Progenitor cell of endocrine pancreas (in vitro differentiated cells): Measurements from ENCODE around the gene HSP90AA1. TPM values are rescaled to one million over a fixed set of nuclear protein-coding genes. Genes with fewer than 3 reads are reported as not detected.

Experiments used
- DNase-seq: peaks from one replicate; pipeline ENCODE4 v3.0.0; 2021; ENCODE audit warnings: low spot score; ENCODE audit not compliant: unreplicated experiment
- H3K27ac Mint-ChIP-seq: 2 replicates; pipeline ENCODE4 v1.8.0; 2021; ENCODE audit warnings: mild to moderate bottlenecking, moderate library complexity, mixed read lengths
- H3K27me3 Mint-ChIP-seq: 2 replicates; pipeline ENCODE4 v1.8.0; 2021; ENCODE audit warnings: mixed read lengths
- H3K36me3 Mint-ChIP-seq: 2 replicates; pipeline ENCODE4 v1.8.0; 2022; ENCODE audit warnings: mixed read lengths; ENCODE audit not compliant: insufficient read depth
- H3K4me1 Mint-ChIP-seq: 2 replicates; pipeline ENCODE4 v1.8.0; 2021; ENCODE audit warnings: low read depth, mixed read lengths
- H3K4me3 Mint-ChIP-seq: 2 replicates; pipeline ENCODE4 v1.8.0; 2021; ENCODE audit warnings: low read depth, mild to moderate bottlenecking, moderate library complexity, mixed read lengths
- H3K9me3 Mint-ChIP-seq: 2 replicates; pipeline ENCODE4 v1.8.0; 2021; ENCODE audit warnings: low read depth, mixed read lengths
- total RNA-seq: library from RNA; stranded (reverse); gene quantifications from 2 replicates; pipeline ENCODE4 v1.2.1, GENCODE V29; 2021
- TF ChIP-seq, protein P1 (sequence below): fragments of 200-600 bp; sonication (generic); IDR thresholded peaks from one replicate; pipeline ENCODE4 v1.5.0; 2021; ENCODE audit warnings: antibody characterized with exemption, mild to moderate bottlenecking; ENCODE audit not compliant: unreplicated experiment

The HSP90AA1 gene
- total RNA-seq, 1 donor from 2014 or later: 811 TPM

- Mint-ChIP-seq H3K4me1 (peaks cover 10% of the 10 kb centered on the region), H3K27me3 (no peaks in the 10 kb centered on the region), H3K9me3 (peaks cover under 1% of the 10 kb centered on the region), H3K4me3 (no peak overlapping the region), H3K36me3 (no peaks in the 10 kb centered on the region), H3K27ac (no peak overlapping the region)
- TF ChIP-seq, protein P1, sequence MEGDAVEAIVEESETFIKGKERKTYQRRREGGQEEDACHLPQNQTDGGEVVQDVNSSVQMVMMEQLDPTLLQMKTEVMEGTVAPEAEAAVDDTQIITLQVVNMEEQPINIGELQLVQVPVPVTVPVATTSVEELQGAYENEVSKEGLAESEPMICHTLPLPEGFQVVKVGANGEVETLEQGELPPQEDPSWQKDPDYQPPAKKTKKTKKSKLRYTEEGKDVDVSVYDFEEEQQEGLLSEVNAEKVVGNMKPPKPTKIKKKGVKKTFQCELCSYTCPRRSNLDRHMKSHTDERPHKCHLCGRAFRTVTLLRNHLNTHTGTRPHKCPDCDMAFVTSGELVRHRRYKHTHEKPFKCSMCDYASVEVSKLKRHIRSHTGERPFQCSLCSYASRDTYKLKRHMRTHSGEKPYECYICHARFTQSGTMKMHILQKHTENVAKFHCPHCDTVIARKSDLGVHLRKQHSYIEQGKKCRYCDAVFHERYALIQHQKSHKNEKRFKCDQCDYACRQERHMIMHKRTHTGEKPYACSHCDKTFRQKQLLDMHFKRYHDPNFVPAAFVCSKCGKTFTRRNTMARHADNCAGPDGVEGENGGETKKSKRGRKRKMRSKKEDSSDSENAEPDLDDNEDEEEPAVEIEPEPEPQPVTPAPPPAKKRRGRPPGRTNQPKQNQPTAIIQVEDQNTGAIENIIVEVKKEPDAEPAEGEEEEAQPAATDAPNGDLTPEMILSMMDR: no peak
- DNase-seq: no peak
Measured at GRCh38 chr14:102063808-102064429, 22.9 kb downstream of the HSP90AA1 start.

DNA sequence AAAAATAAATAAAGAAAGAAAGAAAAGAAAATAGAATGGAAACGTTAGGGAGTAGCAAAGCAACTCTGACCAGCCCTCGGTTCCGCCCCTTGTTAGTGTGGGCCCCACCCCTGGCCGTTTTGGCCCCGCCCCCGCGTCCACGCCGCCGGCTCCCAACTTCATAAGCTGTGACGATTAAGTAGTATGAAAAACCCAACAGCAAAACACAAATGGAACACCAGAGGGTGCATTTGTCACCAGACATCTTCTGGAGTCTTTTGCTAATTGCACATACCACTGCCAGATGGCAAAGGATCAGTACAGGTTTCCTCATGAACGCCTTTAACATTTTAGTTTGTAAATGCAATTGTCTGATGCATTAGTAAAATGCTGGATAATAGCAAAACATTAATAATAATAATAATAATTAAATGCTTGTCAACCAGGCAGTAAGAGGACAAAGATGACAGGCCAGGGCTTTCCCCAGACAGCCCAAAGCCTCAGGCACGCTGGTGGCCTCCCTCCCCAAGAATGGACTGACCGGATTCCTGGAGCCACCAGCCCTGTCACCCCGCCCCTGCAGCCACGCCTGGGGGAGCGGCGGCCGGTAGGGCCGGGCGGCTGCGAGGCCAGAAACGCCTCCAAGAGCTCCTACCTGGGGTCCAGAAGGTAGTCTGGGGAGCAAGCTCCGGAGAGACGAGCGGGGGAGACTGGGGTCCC is 23.6 kb downstream of the HSP90AA1 start:
- no peak overlapping the region for H3K27ac Mint-ChIP-seq
- TF ChIP-seq, protein P1: peak; percentile 49
- H3K4me1 Mint-ChIP-seq: peaks cover 10% of the 10 kb centered on the region
- DNase-seq: peak; percentile 42
- H3K27me3 Mint-ChIP-seq: no peaks in the 10 kb centered on the region
- H3K9me3 Mint-ChIP-seq: no peaks in the 10 kb centered on the region
- no peaks in the 10 kb centered on the region for H3K36me3 Mint-ChIP-seq
- no peak overlapping the region for H3K4me3 Mint-ChIP-seq

DNA sequence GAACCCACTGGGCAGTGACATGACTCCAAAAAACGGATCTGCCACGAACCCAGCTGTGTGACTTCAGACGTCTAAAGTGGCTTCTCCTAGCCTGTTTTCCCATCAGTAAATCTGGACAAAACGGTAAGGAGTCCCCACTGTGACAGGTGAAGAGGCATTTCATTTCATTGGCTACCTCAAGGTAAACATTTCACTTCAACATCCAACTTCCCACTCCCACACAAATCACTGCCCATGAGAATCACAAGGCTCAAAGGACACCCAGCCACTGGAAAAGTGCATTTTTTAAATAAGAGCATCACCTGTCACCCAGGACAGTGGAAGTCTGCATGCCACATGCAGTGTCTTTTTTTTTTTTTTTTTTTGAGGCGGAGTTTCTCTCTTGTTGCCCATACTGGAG is 27.9 kb downstream of the HSP90AA1 start:
- no peak overlapping the region for H3K4me3 Mint-ChIP-seq
- no peak for DNase-seq
- H3K27ac Mint-ChIP-seq: no peak overlapping the region
- H3K9me3 Mint-ChIP-seq: no peaks in the 10 kb centered on the region
- no peaks in the 10 kb centered on the region for H3K27me3 Mint-ChIP-seq
- TF ChIP-seq, protein P1: no peak
- peaks cover 11% of the 10 kb centered on the region for H3K36me3 Mint-ChIP-seq
- peaks cover 17% of the 10 kb centered on the region for H3K4me1 Mint-ChIP-seq

DNA sequence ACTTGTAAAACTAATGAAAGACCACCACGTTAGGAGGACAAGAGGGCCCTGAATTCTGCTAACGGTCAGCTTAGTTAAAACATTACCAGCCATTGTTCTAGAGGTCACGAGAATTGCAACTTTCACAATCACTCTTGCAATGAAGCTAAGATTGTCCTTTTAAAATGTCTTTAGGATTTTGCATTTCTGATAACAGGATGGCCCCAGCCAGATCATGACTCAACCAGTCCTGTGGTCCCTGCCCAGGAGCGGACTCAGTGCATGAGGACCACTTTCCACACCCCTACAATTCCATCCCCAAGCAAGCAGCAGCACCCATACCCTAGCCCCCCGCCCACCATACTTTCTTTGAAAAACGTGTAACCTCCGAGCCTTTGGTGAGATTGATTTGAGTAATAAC is 28.7 kb downstream of the HSP90AA1 start:
- Mint-ChIP-seq H3K36me3 (peaks cover 15% of the 10 kb centered on the region), H3K9me3 (no peaks in the 10 kb centered on the region), H3K27ac (peak overlapping the region; percentile 35), H3K4me3 (no peak overlapping the region), H3K4me1 (peaks cover 15% of the 10 kb centered on the region), H3K27me3 (no peaks in the 10 kb centered on the region)
- TF ChIP-seq, protein P1: no peak
- DNase-seq: no peak

- TF ChIP-seq, protein P1: no peak
- H3K27ac Mint-ChIP-seq: no peak overlapping the region
- H3K27me3 Mint-ChIP-seq: no peaks in the 10 kb centered on the region
- H3K9me3 Mint-ChIP-seq: no peaks in the 10 kb centered on the region
- H3K4me1 Mint-ChIP-seq: peaks cover 15% of the 10 kb centered on the region
- H3K36me3 Mint-ChIP-seq: peaks cover 17% of the 10 kb centered on the region
- no peak for DNase-seq
- H3K4me3 Mint-ChIP-seq: no peak overlapping the region
Measured at GRCh38 chr14:102057480-102058114, 29.2 kb downstream of the HSP90AA1 start.
